NCI-H82 treated with DMSO at 0.1 percent for 48 hours (cell line): Measurements from ENCODE around the gene STXBP6.

ENCODE experiments used
- DNase-seq: peaks from one replicate; lab custom pipeline; 2025; ENCODE audit not compliant: unreplicated experiment; lab: John Stamatoyannopoulos, UW

The STXBP6 gene

DNA sequence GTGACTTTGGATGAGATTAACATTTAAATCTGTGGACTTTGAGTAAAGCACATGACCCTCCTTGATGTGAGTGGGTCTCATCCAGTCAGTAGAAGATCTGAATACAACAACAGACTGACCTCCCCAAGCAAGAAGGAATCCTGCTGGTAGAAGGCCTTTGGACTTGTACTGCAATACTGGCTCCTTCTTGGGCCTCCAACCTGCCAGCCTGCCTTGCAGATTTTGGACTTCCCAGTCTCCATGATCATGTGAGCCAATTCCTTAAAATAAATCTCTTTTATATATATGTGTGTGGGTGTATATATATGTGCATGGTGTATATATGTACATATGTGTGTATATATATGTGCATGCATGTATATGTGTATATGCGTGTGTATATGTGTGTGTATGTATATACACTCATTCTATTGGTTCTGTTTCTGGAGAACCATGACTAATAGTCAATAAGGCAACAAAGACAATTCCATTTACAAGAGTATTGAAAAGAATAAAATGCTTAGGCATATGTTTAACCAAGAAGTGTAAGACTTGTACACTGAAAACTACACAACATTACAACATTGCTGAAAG lies 183.8 kb downstream of the STXBP6 start:
- DNase-seq: no peak

DNA sequence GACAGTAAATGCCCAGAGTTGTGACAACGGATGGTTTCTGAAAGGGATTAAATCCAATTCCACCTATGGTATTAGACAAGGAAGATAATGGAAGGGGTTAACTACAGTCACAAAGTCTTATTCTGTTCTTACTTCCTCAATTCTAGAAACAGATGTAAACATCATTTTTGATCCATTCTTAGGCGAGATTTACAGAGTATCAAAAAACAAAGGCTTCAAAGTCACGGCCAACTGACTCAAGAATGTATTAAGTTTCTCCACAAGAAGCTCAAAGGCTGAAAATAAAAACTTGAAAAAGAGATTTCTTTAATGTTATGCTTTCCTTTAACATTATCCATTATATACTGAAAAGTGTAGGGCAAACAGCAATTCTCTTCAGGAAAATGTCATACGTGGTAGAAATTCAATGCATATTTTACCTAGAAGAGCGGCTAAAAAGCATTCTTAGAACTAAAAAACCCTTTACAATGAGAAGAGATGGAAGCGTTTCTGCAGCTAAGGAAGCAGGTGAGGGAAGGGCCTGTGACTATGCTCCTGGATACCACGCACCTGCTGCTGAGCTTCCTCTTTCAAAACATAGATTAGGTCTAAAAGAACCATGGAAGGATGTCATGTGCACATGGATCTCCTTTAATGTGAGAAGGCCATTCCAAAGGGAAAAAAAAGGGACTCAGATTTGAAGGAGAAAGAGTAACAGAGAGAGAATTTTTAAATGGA lies 185.8 kb downstream of the STXBP6 start:
- DNase-seq: no peak

DNA sequence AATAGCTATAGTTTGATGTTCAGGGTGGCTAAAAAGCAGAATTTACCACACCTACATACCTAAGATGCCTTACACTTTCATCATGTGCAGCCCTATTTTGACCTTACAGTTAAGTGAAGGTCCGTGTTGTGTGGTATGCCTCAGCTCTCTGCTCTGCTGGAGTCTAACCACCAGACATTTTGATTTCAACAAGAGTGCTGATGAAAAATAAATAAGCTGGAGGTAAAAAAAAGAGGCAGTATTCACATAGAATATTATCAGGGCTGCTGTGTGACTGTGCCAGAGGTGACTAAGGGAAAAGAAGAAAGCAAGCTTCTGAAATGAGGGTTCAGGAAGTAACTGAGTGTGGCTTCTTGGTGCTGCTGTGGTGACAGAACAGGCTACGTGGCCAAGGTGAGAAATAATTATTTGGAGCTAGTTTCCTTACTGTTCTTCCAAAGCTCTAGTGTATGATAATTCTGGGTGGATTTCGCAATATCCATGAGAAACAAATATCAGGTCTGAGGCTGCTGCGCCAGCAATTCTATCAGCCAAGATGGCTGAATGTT lies 188.8 kb downstream of the STXBP6 start:
- no peak for DNase-seq

DNA sequence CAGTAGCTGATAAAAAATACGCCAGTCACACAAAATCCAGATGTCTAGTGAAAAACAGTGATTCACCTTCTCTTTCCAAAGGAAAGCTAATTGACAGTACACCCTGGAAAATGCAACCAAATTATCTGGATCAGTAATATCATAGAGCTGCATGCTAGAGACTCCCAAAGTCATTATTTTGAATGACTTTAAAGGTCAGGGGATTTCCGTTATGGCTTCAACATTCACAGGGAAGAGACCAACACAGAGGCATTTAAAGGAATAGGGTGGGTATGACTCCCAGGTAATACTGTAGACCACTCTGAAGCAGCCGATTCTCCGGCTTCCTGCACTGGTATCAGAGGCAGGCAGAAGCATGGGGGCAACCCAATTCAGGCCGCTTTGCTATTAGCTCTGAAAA lies 190.4 kb downstream of the STXBP6 start:
- DNase-seq: no peak

DNA sequence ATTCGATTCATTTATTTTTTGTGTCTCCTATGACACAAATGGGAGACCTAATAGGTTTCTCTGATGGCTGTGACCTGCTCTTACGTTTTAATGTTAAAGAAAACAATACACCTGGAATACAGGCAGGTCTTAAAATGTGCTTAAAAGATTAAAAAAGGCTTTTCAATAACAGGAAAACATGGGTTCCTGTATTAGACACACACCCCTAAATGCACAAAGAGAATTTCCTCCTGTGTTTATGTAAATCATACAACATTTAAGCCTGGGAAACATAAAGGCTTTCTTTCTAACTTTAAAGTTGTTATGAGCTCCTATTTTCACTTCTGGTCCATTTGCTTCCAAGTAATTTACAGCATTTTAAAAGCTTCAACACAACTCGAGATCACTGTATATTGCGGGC lies 191.3 kb downstream of the STXBP6 start:
- no peak for DNase-seq

DNA sequence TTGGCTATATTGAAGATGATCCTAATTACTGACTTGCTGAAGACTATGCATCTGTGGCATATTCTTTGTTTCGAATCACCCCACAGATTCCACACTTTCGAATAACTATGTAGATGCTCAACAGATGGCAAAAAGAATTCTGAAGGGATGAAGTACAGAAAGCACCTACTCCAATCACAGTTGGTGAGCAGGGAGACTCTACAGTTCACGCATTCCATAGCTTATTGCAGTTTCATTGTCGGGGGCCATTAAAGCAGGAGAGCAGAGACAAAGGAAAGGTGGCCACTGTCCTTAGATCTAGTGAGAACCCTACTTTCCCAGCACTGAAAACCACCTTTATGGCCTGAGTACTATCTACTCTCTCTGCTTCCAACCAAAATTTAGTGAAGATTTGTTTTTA lies 191.9 kb downstream of the STXBP6 start:
- DNase-seq: no peak

DNA sequence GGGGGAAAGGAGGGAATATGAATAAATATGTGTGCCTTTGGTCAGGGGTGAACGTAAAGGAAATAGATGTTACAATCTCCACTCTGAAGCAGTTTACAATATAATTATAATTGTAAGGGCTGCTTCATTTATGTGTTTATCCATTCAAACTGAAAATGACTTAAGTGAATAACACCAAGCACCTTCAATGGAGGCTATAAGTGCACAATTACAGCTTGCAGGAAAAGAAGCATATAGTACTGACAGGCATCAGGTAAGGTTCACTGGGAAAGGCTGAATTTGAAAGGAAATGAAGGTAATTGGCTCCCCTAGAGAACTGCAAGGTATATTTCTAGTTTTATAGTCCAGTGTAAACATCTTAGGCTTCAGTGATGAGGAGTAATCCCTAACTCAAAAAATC lies 192.7 kb downstream of the STXBP6 start:
- no peak for DNase-seq

DNA sequence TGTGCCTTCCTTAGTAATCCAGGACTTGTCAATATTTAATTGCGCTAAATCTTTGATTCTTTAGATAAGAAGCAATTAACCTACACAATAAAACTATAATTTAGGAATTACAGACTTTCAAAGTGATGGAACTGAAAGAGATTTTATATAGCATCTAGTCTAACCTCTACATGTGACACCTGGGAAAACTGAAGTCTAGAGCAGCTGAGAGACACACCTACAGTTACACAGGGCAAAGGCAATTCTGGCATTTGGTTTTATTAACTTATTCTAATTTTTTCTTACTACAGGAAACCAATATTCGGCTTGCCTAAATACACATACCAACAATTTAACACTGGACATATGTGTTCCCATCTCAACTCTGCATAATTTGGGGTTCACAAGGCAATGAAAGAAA lies 196.5 kb downstream of the STXBP6 start:
- no peak for DNase-seq

DNA sequence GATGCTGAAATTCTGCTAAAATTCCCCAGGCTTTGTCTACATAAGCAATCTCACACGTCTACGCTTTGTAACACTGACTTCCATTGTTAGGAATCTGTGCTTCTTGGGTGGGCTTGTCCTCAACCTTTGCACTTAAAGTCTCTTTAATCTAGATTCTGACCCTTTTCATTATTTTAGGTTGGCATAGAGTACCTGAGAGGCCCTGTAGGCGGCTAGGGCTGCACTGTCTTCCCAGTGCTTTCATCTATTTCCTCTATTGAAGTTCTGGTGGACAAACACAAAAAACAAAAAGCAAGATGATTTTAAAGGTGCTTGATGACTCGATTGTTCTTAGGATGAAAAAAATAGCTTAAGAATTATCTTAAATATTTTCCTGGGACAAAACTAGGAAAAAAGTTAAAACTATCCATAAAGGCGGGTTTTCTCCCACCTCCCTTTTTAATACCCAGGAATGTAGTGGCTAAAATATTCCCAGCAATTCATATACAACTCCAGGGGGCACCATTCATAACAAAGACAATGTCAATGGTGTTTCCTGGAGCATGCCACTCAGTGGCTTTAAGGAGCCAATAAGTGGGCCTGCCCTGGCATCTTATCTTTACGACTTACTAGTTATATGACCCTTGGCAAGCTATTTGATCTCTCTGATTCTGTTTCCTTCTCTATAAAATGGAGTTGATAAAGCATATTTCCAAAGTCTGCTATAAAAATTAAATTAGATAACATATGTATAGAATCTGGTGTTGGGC lies 197.5 kb downstream of the STXBP6 start:
- DNase-seq: no peak

DNA sequence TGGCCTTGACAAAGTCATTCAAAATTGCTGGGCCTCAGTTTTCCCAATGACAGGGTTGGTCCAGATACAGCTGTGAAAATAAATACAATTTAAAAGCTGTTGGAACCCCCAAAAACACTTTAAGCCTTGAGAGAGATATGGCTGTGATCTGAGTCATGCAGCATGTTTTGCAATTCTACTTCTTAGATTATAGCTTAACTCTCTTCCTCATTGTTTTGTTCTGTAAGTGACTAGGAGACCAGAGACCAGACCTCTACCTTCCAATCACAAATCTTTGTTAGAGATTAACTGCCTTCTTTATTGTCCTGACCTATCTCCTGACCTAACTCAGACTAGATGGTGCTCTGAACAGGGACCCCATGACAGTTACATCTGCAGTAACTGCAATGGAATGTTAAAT lies 198.1 kb downstream of the STXBP6 start:
- no peak for DNase-seq

DNA sequence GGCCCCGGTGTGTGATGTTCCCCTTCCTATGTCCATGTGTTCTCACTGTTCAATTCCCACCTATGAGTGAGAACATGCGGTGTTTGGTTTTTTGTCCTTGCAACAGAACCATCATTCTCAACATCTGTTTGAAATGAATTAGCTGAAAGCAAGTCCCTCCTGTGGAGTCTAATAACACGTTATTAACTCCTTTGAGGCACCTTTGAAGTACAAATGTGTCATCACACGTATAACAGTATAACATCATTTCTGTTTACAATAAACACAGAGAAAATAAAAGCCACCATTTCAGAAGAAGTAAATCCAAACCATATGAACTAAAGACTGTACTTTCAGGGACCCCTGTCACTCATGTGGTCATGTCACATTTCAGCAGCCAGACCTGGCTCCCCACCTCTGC lies 198.5 kb downstream of the STXBP6 start:
- no peak for DNase-seq

DNA sequence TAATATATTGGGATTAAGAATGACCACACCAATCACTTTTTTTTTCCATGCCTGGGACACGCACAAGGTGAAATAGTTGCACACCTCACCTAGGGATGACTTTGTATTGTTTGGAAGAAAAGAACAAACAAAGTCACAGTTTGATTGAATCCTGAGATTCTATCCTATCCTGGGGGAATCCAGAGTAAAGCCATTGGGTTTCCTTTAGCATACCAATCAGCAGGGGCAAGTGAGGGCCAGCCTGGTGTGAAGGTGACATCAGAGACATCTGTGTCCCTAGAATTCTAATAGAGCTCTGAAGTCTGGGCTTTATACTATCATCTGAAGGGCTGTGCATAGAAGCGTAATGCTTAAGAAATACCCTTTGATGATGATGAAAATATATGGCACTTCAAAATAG lies 199.9 kb downstream of the STXBP6 start:
- no peak for DNase-seq

DNA sequence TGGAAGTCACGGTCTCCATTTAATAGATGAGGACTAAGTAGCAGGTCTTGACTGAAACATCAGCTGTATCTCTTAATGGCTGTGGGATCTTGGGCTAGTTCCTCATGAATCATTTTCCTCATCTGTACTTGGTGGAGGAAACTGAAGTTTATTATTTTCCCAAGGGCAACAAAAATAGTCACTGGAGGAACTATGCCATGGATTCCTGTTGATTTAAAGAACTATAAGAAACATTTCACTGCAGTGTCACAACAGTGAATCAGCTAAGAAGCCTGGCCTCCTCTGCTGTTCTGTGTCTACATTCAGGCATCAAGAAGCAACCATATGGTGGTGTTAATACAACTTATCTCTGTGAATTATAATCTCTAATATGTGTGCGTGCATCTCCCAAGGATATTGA lies 200.5 kb downstream of the STXBP6 start:
- DNase-seq: no peak

DNA sequence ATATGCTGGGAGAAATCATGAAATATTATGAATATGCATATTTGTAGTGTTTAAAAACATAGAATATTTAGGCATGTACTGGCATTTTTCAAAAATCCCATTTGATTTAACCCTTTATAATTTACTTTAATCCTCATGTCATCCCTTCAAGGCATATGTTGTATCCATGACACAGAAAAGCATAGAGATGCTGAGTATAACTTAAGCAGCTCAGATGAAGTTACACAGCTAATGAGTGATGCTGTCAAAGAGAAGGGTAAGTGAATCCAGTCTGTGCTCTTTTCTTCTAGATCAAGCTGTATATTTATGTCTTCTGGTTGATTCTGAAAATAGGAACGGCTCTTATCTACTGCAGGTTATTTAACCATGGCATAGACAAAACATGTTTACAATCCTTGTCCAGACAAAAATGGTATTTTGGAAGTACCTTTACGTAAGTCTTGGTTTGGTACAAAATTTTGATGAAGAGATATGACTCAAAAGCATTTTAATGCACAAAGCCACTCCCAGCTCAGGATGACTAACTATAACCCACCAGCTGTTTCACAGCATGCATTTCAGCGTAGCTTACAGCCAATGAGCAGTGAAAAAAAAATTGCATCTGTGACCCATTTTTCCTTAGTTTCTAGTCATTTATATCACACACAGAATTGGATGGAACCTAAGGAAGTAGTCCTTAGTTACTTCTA lies 201.7 kb downstream of the STXBP6 start:
- no peak for DNase-seq

DNA sequence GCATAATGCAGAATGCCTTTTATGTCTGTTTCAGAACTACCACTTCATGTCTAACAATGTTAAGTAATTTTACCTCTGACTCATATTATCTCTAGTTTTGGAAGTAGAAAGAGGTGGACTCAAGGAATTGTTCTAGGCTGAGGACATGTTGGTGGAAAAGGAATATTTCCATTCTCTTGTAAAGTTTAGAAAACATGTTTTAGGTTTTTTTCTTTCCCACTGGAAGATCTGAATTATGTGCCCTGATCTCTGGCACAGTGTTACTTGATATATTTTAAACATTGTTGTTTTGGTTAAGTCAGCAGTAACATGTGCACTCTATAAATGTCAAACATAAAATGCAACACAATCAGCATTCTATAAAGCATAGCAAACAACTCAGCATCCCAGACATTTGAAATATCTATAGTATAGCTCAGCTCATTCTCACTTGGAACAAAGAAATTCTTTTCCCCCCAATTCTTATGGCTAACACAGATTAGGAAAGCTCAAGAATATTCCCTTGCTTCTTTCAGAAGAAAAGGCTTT lies 202.3 kb downstream of the STXBP6 start:
- DNase-seq: no peak

DNA sequence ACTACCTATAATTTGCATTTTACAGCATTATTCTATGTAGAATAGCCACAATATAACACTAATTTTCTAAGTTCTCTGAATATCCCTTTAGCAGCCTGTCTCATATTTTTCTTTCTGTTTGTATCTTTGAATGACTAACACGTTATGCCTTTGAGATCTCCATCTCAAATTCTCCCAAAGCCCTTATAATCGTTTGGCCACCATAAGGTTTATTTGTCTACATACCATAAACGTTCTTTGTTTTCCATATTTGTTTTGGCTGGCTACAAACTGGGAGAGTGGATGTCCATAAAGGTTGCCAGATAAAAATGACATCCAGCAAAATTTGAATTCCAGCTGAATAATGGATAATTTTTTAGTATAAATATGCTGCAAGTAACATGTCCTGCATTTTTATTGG lies 203.7 kb downstream of the STXBP6 start:
- no peak for DNase-seq

DNA sequence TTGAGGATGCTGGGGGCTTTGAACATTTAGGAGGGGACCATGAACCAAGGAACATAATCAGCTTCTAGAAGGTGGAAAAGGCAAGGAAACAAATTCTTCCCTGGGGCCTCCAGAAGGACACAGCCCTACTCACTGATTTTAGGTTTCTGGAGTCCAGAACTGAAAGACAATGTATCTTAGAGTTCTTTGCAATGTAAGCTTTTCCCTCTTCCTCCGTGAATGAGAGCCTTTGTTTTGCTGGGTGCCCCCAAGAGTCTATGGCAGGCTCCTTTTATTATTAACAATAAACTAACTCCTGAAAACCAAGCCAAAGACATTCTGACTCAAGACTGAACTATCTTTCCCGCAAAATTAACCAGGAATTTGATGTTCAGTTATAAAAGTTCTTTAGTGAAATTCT lies 204.1 kb downstream of the STXBP6 start:
- DNase-seq: no peak

DNA sequence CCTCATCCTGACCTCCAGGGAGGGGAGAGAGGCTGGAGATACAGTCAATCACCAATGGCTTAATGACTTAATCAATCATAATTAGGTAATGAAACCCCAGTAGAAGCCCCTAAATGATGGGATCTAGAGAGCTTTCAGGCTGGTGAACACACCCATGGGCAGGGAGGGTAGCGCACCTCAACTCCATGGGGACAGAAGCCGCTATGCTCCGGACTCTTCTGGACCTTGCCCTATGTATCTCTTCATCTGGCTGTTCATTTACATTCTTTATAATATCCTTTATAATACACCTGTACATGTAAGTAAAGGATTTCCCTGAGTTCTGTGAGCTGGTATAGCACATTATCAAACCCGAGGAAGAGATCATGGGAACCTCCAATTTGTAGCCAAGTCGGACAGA lies 205.9 kb downstream of the STXBP6 start:
- DNase-seq: no peak

DNA sequence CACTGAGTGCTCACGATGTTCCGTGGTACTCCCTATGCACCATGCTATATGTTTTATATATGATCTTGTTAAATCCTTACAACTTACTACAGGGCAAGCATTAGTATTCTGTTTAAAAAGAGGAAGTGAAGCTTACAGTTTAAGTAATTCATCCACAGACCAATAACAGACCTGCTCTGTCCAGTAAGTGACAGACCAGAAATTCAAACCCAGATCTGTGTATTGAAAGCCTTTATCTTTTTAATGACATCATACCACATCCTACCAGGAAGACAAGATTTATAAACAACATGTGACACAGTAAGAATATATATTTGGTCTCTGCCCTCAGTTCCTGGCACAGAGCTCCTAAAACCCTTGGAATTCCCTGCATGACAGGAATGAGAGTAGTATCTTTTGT lies 206.5 kb downstream of the STXBP6 start:
- no peak for DNase-seq

DNA sequence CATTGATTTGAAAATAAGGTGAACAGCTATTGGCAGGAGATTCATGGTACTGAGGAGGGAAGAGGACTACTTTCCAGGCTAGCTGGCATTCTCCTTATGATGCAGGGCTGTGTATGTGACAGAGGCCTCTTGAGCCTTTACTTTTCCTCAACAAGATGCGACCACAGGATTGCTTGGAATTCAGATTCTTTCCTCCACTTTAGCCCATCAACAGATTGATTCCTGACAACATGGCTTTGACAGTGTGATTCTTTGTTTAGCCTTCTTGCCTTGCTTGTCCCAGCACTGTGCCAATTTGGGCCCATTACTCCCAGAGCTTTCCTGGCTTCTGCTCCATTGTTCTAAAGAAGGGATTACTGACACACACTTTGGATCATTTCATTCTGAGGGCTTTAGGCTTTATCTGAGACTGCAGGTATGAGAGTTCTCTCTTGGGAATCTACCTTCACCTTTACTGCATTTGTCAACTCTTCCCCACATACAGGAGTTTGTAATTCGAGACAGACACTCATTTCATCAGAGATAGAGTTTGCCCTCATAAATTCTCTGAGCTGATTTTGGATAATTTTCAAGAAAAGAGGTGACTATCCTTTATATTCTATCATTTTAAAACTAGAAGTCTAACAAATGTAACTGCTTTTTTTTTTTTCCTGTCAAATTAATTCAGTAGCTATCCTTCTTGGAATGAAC lies 209.6 kb downstream of the STXBP6 start:
- no peak for DNase-seq
